Uterus (tissue), 2 donors: Measurements from ENCODE around the gene ZNF441.

Experiments
- POLR2A ChIP-seq, 2 donors: fragments of 450-650 bp; IDR thresholded peaks; one replicate each; pipeline ENCODE4 v1.6.1; 2016; ENCODE audit warnings: antibody characterized with exemption in 2 of 2, mild to moderate bottlenecking in 1 of 2, moderate library complexity in 1 of 2
- TF ChIP-seq, protein P1 (sequence below), 4 experiments: fragments of 200-600 bp in 2 of 4; fragments of 450-650 bp in 2 of 4; sonication (generic) in 2 of 4; IDR thresholded peaks; one replicate each; pipeline ENCODE4 v1.5.1; 2016 to 2019; ENCODE audit warnings: antibody characterized with exemption in 4 of 4, mild to moderate bottlenecking in 2 of 4, moderate library complexity in 1 of 4

- TF ChIP-seq, protein P1, sequence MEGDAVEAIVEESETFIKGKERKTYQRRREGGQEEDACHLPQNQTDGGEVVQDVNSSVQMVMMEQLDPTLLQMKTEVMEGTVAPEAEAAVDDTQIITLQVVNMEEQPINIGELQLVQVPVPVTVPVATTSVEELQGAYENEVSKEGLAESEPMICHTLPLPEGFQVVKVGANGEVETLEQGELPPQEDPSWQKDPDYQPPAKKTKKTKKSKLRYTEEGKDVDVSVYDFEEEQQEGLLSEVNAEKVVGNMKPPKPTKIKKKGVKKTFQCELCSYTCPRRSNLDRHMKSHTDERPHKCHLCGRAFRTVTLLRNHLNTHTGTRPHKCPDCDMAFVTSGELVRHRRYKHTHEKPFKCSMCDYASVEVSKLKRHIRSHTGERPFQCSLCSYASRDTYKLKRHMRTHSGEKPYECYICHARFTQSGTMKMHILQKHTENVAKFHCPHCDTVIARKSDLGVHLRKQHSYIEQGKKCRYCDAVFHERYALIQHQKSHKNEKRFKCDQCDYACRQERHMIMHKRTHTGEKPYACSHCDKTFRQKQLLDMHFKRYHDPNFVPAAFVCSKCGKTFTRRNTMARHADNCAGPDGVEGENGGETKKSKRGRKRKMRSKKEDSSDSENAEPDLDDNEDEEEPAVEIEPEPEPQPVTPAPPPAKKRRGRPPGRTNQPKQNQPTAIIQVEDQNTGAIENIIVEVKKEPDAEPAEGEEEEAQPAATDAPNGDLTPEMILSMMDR (IDR thresholded peaks at IDR 0.05), result no peak
- TF ChIP-seq POLR2A (IDR thresholded peaks at IDR 0.05), result no peak
These were observed 13.7 kb downstream of the ZNF441 start for GRCh38 chr19:11780431-11781020.
